GM18907 (cell line): Measurements from ENCODE around the gene SELENOI.

Experiments used
- ATAC-seq: cut with Tn5 transposase; IDR thresholded peaks from one replicate; pipeline ENCODE4 v1.9.1; 2021; ENCODE audit warnings: mild to moderate bottlenecking, moderate library complexity; ENCODE audit not compliant: unreplicated experiment

Gene SELENOI

GRCh38 chr2:26444236-26444635 lies 98.3 kb downstream of the SELENOI start:
- ATAC-seq = no peak
